ENCODE results near the gene KLKB1. TPM values are rescaled to one million over a fixed set of nuclear protein-coding genes. Genes with fewer than 3 reads are reported as not detected.
"Not testable (repeated sequence)": the region's sequence is repeated elsewhere in the genome, so short reads cannot be mapped to it uniquely, and the experiment has no call there.

Gene KLKB1
- total and polyA plus RNA-seq, 11 donors = 0.33 to 2.1 (median 0.80) TPM

- H3K4me1 ChIP-seq = peaks cover 0 to 6% (median 0%) of the 10 kb centered on the region in 12 donors
- H3K9me3 ChIP-seq = no peaks in the 10 kb centered on the region
- H3K27me3 ChIP-seq = no peaks in the 10 kb centered on the region
- H3K4me3 ChIP-seq = no peak overlapping the region
- intact Hi-C loops (cut with DNase I) = no loop called here
- no peak for DNase-seq
- peaks cover 0 to 43% (median 0%) of the 10 kb centered on the region in 9 donors for H3K36me3 ChIP-seq
- no peak overlapping the region for H3K27ac ChIP-seq
- TF ChIP-seq, protein P1, sequence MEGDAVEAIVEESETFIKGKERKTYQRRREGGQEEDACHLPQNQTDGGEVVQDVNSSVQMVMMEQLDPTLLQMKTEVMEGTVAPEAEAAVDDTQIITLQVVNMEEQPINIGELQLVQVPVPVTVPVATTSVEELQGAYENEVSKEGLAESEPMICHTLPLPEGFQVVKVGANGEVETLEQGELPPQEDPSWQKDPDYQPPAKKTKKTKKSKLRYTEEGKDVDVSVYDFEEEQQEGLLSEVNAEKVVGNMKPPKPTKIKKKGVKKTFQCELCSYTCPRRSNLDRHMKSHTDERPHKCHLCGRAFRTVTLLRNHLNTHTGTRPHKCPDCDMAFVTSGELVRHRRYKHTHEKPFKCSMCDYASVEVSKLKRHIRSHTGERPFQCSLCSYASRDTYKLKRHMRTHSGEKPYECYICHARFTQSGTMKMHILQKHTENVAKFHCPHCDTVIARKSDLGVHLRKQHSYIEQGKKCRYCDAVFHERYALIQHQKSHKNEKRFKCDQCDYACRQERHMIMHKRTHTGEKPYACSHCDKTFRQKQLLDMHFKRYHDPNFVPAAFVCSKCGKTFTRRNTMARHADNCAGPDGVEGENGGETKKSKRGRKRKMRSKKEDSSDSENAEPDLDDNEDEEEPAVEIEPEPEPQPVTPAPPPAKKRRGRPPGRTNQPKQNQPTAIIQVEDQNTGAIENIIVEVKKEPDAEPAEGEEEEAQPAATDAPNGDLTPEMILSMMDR (IDR thresholded peaks at IDR 0.05) = no peak
- no peak for TF ChIP-seq POLR2A (IDR thresholded peaks at IDR 0.05)
- no peak for ATAC-seq
- WGBS, 4 donors = 88 to 92% (median 90%) methylated on average over 12 of the region's 12 CpGs
Observed at GRCh38 chr4:186258216-186258811, 31.0 kb downstream of the KLKB1 start.

DNA sequence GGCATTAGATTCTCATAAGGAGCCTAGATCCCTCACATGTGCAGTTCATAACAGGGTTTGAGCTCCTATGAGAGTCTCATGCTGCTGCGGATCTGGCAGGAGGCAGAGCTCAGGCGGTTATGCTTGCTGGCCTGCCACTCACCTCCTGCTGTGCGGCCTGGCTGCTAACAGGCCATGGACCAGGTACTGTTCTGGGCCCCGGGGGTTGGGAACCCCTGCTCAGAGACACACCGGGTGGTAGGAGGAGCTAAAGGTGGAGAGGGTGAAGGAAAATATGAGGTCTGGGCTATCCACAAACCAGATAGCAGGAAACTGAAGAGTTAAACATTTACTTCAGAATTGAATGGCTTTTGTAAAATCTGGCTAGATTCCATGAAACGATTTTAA, 32.8 kb downstream of the KLKB1 start:
- no peak overlapping the region for H3K27ac ChIP-seq
- H3K4me3 ChIP-seq = no peak overlapping the region
- WGBS, 4 donors = 76 to 86% (median 82%) methylated on average over 6 of the region's 6 CpGs
- ATAC-seq = no peak
- intact Hi-C loops (cut with DNase I) = no loop called here
- H3K9me3 ChIP-seq = no peaks in the 10 kb centered on the region
- no peak for TF ChIP-seq POLR2A (IDR thresholded peaks at IDR 0.05)
- TF ChIP-seq, protein P1 (IDR thresholded peaks at IDR 0.05) = no peak
- peaks cover 0 to 4% (median 0%) of the 10 kb centered on the region in 9 donors for H3K27me3 ChIP-seq
- DNase-seq = no peak
- peaks cover 0 to 6% (median 0%) of the 10 kb centered on the region in 12 donors for H3K4me1 ChIP-seq
- peaks cover 0 to 30% (median 0%) of the 10 kb centered on the region in 9 donors for H3K36me3 ChIP-seq

- H3K27ac ChIP-seq = no peak overlapping the region
- peaks cover 0 to 6% (median 0%) of the 10 kb centered on the region in 12 donors for H3K4me1 ChIP-seq
- DNase-seq (no peak), ATAC-seq (peak in 2 of 4 donors; percentile 52 to 53)
- no peak for TF ChIP-seq POLR2A (IDR thresholded peaks at IDR 0.05)
- TF ChIP-seq, protein P1 (IDR thresholded peaks at IDR 0.05) = no peak
- H3K9me3 ChIP-seq = no peaks in the 10 kb centered on the region
- peaks cover 0 to 26% (median 0%) of the 10 kb centered on the region in 9 donors for H3K36me3 ChIP-seq
- peaks cover 0 to 5% (median 0%) of the 10 kb centered on the region in 9 donors for H3K27me3 ChIP-seq
- whole genome bisulfite sequencing, 4 donors = 62 to 76% (median 68%) methylated on average over 12 of the region's 12 CpGs
- intact Hi-C loops (cut with DNase I) = no loop called here
- H3K4me3 ChIP-seq = no peak overlapping the region
Observed at GRCh38 chr4:186260504-186261448, 33.5 kb downstream of the KLKB1 start.

- Histone ChIP-seq H3K4me1 (peaks cover 0 to 6% (median 0%) of the 10 kb centered on the region in 12 donors), H3K4me3 (no peak overlapping the region), H3K27me3 (peaks cover 0 to 25% (median 3%) of the 10 kb centered on the region in 9 donors), H3K36me3 (no peaks in the 10 kb centered on the region), H3K27ac (no peak overlapping the region), H3K9me3 (no peaks in the 10 kb centered on the region)
- DNase-seq (no peak), ATAC-seq (no peak)
- 90 to 94% (median 92%) methylated on average over 7 of the region's 7 CpGs for WGBS, 4 donors
- intact Hi-C loops (cut with DNase I) = no loop called here
- TF ChIP-seq POLR2A (IDR thresholded peaks at IDR 0.05) = no peak
- TF ChIP-seq, protein P1 (IDR thresholded peaks at IDR 0.05) = no peak
Observed at GRCh38 chr4:186264660-186265059, 37.4 kb downstream of the KLKB1 start.

DNA sequence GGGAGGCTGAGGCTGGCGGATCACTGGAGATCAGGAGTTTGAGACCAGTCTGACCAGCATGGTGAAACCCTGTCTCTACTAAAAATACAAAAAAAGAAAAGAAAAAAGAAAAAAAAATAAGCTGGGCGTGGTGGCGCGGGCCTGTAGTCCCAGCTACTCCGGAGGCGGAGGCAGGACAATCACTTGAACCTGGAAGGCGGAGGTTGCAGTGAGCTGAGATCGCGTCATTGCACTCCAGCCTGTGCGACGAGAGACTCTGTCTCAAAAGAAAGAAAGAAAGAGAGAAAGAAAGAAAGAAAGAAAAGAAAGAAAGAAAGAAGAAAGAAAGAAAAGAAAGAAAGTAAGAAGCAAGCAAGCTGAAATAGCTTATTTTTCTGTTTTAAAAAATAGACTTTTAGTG, 37.9 kb downstream of the KLKB1 start:
- H3K4me3 ChIP-seq; H3K4me1 ChIP-seq; H3K9me3 ChIP-seq; H3K36me3 ChIP-seq; intact Hi-C loops (cut with DNase I); ATAC-seq; DNase-seq; H3K27ac ChIP-seq: not testable (repeated sequence)
- WGBS, 4 donors = 89 to 95% (median 93%) methylated on average over 11 of the region's 11 CpGs
- peaks cover 0 to 25% (median 3%) of the 10 kb centered on the region in 9 donors for H3K27me3 ChIP-seq
